Activated CD4-positive, alpha-beta T cell treated with anti-CD3 and anti-CD28 coated beads for 36 hours (primary cell): ENCODE measurements around the gene NUDT4. TPM values are rescaled to one million over a fixed set of nuclear protein-coding genes. Genes with fewer than 3 reads are reported as not detected.
"Not testable (repeated sequence)": the region's sequence is repeated elsewhere in the genome, so short reads cannot be mapped to it uniquely, and the experiment has no call there.

ENCODE experiments used
- ATAC-seq: fragments of 200-7000 bp; cut with Tn5 transposase; one replicate; pipeline ENCODE4 v1.10.0; 2021; ENCODE audit warnings: mild to moderate bottlenecking, moderate library complexity
- CTCF ChIA-PET: fragments of 350-600 bp; sonication (Branson Sonifier 250); formaldehyde crosslinking; loops from one replicate; lab custom pipeline; 2021; ENCODE audit warnings: antibody characterized with exemption; lab: Charles Lee
- POLR2A ChIA-PET: fragments of 350-600 bp; sonication (Branson Sonifier 250); formaldehyde crosslinking; loops from one replicate; lab custom pipeline; 2021; ENCODE audit warnings: antibody characterized with exemption, inconsistent platforms; lab: Charles Lee
- DNase-seq: peaks from one replicate; pipeline ENCODE4 v3.0.0-alpha.2; 2020
- H3K27ac Mint-ChIP-seq: one replicate; pipeline ENCODE4 v1.8.0; 2021; ENCODE audit warnings: mixed read lengths
- H3K27me3 Mint-ChIP-seq: one replicate; pipeline ENCODE4 v1.8.0; 2021; ENCODE audit warnings: mixed read lengths
- H3K36me3 Mint-ChIP-seq: one replicate; pipeline ENCODE4 v1.8.0; 2021; ENCODE audit warnings: low read depth, mixed read lengths
- H3K4me1 Mint-ChIP-seq: one replicate; pipeline ENCODE4 v1.8.0; 2021; ENCODE audit warnings: mixed read lengths
- H3K4me3 Mint-ChIP-seq: one replicate; pipeline ENCODE4 v1.8.0; 2021; ENCODE audit warnings: mild to moderate bottlenecking, moderate library complexity, mixed read lengths
- H3K9me3 Mint-ChIP-seq: one replicate; pipeline ENCODE4 v1.8.0; 2021; ENCODE audit warnings: low read depth, mixed read lengths
- intact Hi-C, 2 experiments: fragments of 100-400 bp; cut with DNase I in 1 of 2; cut with micrococcal nuclease in 1 of 2; formaldehyde crosslinking; loops; one replicate each; pipeline versions ENCODE4 v1.14.2 to v1.15.1; 2022 to 2024; cut with DNase I, micrococcal nuclease
- total RNA-seq, 2 experiments: library from RNA; stranded (reverse); gene quantifications; one replicate each; pipeline ENCODE4 v1.2.3, GENCODE V29; 2021

NUDT4 gene
- total RNA-seq, 2 experiments from 2014 or later, result 47.5 to 58.7 TPM

DNA sequence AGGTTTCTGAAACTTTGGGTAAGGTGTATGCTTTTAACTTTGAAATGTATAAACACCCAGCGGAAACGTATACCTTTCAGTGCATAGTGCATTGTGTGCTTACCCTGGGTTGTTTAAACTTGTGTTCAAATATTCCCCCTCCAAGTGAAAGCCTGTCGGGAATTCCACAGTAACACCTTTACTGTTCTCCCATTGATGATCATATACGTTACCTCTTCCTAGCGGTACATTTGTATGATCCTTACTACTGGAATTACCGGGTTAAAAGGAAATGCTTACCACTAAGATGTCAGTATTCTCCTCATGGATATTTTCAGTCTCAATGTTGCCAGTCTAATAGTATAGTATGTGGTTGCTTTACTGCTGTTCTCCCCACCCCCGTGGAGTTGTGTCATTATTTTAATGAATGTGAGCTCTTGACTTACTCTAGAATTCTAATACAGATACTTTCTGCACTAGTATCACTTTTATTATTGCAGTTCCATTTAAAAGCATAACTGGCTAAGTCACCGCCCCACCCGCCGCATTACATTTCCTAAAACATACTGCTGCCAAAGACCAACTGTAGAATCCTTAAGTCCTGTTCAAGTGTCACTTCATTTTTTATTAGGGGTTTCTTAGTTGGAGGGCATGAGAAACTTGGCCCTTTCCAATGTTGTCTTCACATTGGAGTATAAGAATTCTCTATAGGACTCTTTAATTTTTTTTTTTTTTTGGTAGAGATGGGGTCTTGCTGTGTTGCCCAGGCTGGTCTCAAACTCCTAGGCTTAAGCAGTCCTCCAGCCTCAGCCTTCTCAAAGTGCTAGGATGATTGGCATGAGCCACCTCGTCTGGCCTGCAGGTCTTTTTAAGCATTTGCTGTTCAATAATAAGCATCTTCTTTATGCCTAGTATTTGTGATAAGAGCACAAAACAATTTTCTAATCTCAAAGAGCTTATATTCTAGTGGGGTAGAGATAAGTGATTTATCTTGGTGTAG, 24.9 kb downstream of the NUDT4 start:
- H3K36me3 Mint-ChIP-seq, result peaks cover 44% of the 10 kb centered on the region
- POLR2A ChIA-PET, result interaction anchor here (0.7 to 1.9 kb wide), 4 partner anchors 15 to 312 kb away, joined by 3 to 11 read pairs (median 6); no protein-coding TSS in a partner anchor
- H3K4me1 Mint-ChIP-seq, result peaks cover 34% of the 10 kb centered on the region
- H3K27me3 Mint-ChIP-seq, result no peaks in the 10 kb centered on the region
- peak; percentile 66 for ATAC-seq
- H3K27ac Mint-ChIP-seq, result peak overlapping the region; percentile 32
- H3K4me3 Mint-ChIP-seq, result no peak overlapping the region
- CTCF ChIA-PET, result interaction anchor here (0.6 to 3.0 kb wide), 10 partner anchors 13 to 415 kb away, joined by 3 to 21 read pairs (median 3); no protein-coding TSS in a partner anchor
- intact Hi-C loops, result loop anchor here in 1 of 2 experiments (2.0 kb wide), 1 partner anchor 14 kb away; no protein-coding TSS in a partner anchor
- peak; percentile 63 for DNase-seq
- H3K9me3 Mint-ChIP-seq, result no peaks in the 10 kb centered on the region

DNA sequence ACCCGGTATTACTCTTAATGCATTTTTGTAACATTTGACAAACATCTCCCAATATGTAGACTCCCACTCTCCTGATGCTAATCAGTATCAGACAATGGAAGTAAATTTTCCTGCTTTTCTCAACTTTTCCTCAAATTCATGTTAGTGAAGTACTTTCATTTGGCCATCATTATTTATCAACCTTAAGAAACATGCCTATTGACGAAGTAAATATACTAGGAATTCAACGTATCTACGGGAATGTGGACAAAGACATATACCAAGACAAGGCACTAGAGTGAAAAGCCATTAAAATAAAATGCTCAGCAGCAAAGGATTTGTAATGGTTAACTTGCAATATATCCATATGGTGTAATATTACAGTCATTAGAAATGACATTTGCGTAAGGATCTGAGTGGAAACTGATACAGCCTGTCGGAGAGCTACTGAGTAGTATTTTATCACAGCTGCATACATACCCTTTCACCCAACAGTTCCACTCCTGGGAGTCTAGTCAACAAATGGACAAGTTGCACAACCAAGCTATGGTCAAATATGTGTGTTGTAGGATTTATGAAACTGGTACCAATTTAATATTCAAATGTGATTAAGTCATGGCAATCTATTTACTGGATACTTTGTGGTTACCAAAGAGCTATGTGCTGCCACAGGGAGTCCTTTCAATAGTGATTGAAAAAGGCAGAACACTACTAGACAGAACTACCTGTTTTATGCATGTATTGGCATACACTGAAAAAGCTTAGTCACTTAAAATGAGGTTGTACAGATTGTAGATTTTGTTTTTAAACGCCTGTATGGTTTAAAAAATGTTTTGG, 26.5 kb downstream of the NUDT4 start:
- ChIA-PET CTCF (interaction anchor here (1.0 to 3.0 kb wide), 6 partner anchors 11 to 417 kb away, joined by 3 to 21 read pairs (median 4); no protein-coding TSS in a partner anchor), POLR2A (interaction anchor here (0.5 to 1.9 kb wide), 4 partner anchors 15 to 54 kb away, joined by 3 to 11 read pairs (median 4); no protein-coding TSS in a partner anchor)
- Mint-ChIP-seq H3K4me3 (no peak overlapping the region), H3K27ac (peak overlapping the region; percentile 34), H3K36me3 (peaks cover 51% of the 10 kb centered on the region), H3K4me1 (peaks cover 49% of the 10 kb centered on the region), H3K9me3 (no peaks in the 10 kb centered on the region), H3K27me3 (no peaks in the 10 kb centered on the region)
- intact Hi-C loops, result loop anchor here in 1 of 2 experiments (2.0 kb wide), 1 partner anchor 13 kb away; no protein-coding TSS in a partner anchor
- DNase-seq (no peak), ATAC-seq (no peak)

DNA sequence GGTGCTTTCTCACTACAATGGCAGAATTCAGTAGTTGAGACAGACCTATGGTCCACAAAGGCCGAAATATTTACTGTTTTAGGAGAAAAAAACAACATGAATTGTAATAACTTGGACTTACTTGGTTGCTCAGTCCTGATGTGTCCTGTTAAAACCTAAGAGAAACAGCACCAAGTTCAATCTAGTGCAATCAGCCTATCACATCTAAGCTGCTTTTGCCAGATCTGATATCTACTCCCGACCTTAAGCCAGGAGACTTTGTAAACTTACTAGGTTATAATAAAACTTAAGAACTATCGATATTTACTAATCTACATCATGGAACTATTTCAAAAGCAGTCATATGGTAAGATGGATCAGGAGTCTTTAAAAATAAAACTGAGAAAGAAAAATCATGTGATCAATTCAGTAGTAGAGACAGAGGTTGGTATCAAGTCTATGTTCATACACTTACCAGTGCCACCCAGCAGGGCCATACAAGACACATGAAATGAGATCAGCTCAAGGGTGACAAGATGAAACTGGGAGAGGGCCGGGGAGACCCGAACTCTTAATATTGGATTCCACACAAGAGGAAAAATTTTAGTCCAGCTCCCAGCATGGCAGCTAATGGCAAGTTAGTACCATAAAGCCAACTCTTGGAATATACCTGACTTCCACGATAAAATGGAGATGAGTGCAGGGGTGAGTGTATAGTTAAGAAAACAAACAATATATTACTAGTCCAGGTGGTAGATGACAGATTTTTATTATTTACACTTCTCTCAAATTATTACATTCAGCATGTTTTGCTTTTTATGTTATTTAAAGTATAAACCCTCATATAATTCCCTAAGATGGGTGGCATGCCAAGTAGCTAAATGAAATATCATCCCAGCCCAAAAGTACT, 27.5 kb downstream of the NUDT4 start:
- intact Hi-C loops, result no loop called here
- no peak overlapping the region for H3K4me3 Mint-ChIP-seq
- no peaks in the 10 kb centered on the region for H3K27me3 Mint-ChIP-seq
- H3K36me3 Mint-ChIP-seq, result peaks cover 56% of the 10 kb centered on the region
- peak overlapping the region; percentile 47 for H3K27ac Mint-ChIP-seq
- ChIA-PET POLR2A (interaction anchor here (0.8 to 1.2 kb wide), 3 partner anchors 15 to 53 kb away, joined by 3 to 4 read pairs (median 4); no protein-coding TSS in a partner anchor), CTCF (interaction anchor here (0.7 to 3.0 kb wide), 9 partner anchors 8 to 460 kb away, joined by 3 to 21 read pairs (median 3); no protein-coding TSS in a partner anchor)
- peaks cover 56% of the 10 kb centered on the region for H3K4me1 Mint-ChIP-seq
- DNase-seq (no peak), ATAC-seq (peak; percentile 20)
- no peaks in the 10 kb centered on the region for H3K9me3 Mint-ChIP-seq

DNA sequence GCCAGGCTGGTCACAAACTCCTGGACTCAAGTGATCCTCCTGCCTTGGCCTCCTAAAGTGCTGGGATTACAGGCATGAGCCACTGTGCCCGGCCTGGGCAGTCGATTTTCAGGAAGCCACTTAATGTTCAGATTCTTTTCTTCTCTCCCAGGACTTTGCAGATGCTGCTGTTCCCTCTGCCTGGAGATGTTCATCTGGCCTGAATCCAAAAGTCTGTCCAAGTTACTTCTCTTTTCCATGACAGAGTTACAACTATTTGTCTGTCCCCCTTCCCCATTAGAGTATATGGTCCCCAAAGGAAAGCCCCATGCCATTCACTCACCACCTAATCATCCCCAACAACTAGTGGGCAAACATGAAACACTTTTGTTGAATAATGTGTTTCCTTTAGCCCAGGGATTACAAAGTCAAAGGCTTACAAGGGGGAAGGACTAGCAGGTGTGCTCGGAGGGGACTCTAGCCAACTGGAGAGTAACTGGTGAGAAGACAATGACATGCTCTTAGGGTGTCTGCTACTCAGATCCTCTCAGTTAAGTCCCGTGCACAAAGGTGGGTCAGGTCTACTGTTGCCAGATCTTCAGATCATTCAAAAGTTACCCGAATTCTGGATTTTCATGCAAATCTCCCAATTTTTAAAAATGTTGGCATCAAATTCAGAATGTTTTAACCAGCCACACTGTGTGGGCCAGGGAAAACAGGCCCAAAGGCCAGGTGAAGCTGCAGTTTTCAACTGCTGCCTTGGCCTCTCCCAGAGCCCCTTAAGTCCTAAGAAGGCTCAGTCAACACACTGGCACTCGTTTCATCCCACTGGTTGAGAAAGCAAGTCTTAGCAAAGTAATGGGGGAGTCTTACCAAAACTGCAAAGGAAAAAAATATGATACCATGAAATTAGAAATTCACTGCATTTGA, 29.6 kb downstream of the NUDT4 start:
- intact Hi-C loops, result no loop called here
- ChIA-PET CTCF (interaction anchor here (1.6 to 4.6 kb wide), 3 partner anchors 9 to 420 kb away, joined by 9 to 61 read pairs (median 10); no protein-coding TSS in a partner anchor), POLR2A (no interaction called here)
- Mint-ChIP-seq H3K27me3 (no peaks in the 10 kb centered on the region), H3K9me3 (no peaks in the 10 kb centered on the region), H3K4me3 (no peak overlapping the region), H3K36me3 (peaks cover 71% of the 10 kb centered on the region), H3K4me1 (peaks cover 67% of the 10 kb centered on the region), H3K27ac (peak overlapping the region; percentile 52)
- ATAC-seq, result peak; percentile 34
- no peak for DNase-seq

DNA sequence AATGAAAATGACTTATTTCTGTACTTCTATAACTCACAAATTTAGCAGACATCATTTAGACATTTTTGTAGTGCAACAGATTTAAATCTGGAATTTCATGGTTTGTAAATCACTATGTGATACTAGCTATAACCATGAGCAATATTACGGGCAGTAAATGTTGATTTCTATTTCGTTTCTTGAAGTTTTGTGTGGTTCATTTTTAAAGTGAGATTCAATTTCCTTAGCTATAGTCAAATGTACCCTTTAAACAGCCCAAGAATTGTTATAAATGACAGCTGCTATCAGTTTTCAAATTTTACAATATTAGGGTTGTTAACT, 30.2 kb downstream of the NUDT4 start:
- DNase-seq, result no peak
- peak; percentile 45 for ATAC-seq
- Mint-ChIP-seq H3K27ac (peak overlapping the region; percentile 52), H3K36me3 (peaks cover 66% of the 10 kb centered on the region), H3K4me3 (no peak overlapping the region), H3K9me3 (no peaks in the 10 kb centered on the region), H3K4me1 (peaks cover 65% of the 10 kb centered on the region), H3K27me3 (no peaks in the 10 kb centered on the region)
- ChIA-PET CTCF (interaction anchor here (0.6 to 4.6 kb wide), 6 partner anchors 10 to 421 kb away, joined by 3 to 61 read pairs (median 6); no protein-coding TSS in a partner anchor), POLR2A (interaction anchor here (0.6 kb wide), 1 partner anchor 417 kb away, joined by 6 read pairs; no protein-coding TSS in a partner anchor)
- intact Hi-C loops, result no loop called here

DNA sequence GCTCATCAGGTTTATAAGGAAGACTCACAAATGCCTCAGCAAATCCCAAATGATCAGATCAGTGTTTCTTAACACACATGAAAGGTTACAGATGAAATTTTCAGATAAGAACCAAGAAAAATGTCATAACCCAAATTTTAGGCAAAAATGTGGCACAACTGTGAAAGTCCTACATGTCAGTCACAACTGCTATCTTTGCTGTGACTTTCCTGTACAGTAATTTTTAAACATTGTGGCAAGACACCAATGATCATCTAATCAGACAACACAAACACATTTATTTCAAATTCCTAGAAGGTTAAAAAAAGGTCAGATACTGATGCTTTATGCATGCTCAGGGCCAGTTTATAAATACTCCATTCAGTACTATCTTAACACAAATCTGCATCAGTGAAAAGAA, 31.1 kb downstream of the NUDT4 start:
- Mint-ChIP-seq H3K4me3 (no peak overlapping the region), H3K4me1 (peaks cover 70% of the 10 kb centered on the region), H3K9me3 (no peaks in the 10 kb centered on the region), H3K36me3 (peaks cover 68% of the 10 kb centered on the region), H3K27ac (peak overlapping the region; percentile 53), H3K27me3 (no peaks in the 10 kb centered on the region)
- ChIA-PET CTCF (interaction anchor here (0.9 to 4.6 kb wide), 6 partner anchors 9 to 693 kb away, joined by 3 to 61 read pairs (median 7); no protein-coding TSS in a partner anchor), POLR2A (no interaction called here)
- DNase-seq, result no peak
- intact Hi-C loops, result no loop called here
- no peak for ATAC-seq

DNA sequence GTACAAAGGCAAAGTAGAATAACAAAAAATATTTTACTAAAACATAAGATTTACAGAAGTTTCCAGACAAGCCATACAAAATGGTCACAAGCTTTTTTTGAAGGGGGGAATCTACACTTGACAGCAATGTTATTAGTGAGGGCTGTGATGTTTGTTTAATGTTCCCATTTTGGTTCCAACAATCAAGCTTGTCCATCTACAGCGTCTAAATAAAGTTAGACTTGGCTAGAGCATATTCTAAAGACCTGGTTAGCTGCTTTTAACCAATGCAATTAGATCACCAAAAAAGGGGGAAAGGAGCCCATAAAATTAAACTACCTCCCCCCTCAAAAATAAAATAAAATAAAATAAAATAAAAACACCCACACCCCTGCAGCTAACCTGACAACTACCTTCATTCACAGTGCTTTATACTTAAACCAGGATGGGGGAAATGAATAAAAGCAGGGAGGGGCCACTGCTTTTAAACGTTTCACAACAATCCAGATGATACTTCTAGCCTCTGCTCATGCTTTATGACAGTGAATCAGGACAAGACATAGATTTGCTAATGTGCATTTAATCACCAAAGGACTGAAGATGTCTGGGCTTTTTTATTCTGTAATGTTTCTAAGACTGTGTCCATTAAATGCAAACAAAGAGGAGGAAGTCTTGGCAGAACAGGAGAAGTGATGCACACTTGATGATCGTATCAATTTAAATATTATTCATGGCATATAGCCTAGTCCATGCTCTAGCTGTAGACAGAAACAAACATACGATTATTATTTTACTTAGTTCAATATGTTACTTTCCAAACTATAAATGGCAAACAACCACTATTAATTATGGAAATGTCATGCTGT, 31.8 kb downstream of the NUDT4 start:
- DNase-seq, POLR2A ChIA-PET, ATAC-seq, H3K4me3 Mint-ChIP-seq, H3K27ac Mint-ChIP-seq, H3K9me3 Mint-ChIP-seq, H3K27me3 Mint-ChIP-seq: not testable (repeated sequence)
- H3K4me1 Mint-ChIP-seq, result peaks cover 67% of the 10 kb centered on the region
- intact Hi-C loops, result loop anchor here in 1 of 2 experiments (10.0 kb wide), 1 partner anchor 805 kb away; no protein-coding TSS in a partner anchor
- CTCF ChIA-PET, result interaction anchor here (1.6 to 4.6 kb wide), 3 partner anchors 11 to 692 kb away, joined by 5 to 61 read pairs (median 10); no protein-coding TSS in a partner anchor
- H3K36me3 Mint-ChIP-seq, result peaks cover 63% of the 10 kb centered on the region

DNA sequence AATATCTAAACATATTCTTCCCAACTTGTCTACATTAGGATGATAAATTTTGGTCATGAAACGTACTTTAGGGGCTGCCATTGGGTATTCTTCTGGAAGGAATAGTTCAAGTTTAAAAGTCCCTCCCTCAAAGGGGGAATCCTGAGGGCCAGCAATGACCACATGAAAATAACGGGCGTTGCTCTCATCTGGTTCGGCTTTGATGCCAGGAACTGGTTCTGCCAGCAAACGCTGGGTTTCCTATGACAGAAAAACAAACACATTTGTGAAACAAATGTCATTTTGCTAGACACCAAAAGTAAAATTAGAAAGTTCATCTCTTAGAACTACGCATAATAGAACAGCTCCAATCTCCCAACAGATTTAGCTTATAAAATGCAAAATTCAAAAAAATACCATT, 33.3 kb downstream of the NUDT4 start:
- ATAC-seq, H3K4me3 Mint-ChIP-seq, H3K9me3 Mint-ChIP-seq, DNase-seq, H3K27me3 Mint-ChIP-seq: not testable (repeated sequence)
- H3K36me3 Mint-ChIP-seq, result peaks cover 60% of the 10 kb centered on the region
- H3K4me1 Mint-ChIP-seq, result peaks cover 74% of the 10 kb centered on the region
- intact Hi-C loops, result loop anchor here in 1 of 2 experiments (10.0 kb wide), 1 partner anchor 806 kb away; no protein-coding TSS in a partner anchor
- peak overlapping the region; percentile 9 for H3K27ac Mint-ChIP-seq
- ChIA-PET CTCF (interaction anchor here (0.9 to 4.6 kb wide), 4 partner anchors 10 to 27 kb away, joined by 3 to 61 read pairs (median 4); no protein-coding TSS in a partner anchor), POLR2A (interaction anchor here (0.6 to 0.7 kb wide), 3 partner anchors 12 to 25 kb away, joined by 3 to 8 read pairs (median 6); no protein-coding TSS in a partner anchor)
